Peyer's patch (tissue), 4 donors: ENCODE measurements around the gene DUT. TPM values are rescaled to one million over a fixed set of nuclear protein-coding genes. Genes with fewer than 3 reads are reported as not detected.
"Not testable (repeated sequence)": the region's sequence is repeated elsewhere in the genome, so short reads cannot be mapped to it uniquely, and the experiment has no call there.

Experiments
- DNase-seq, 3 donors: peaks; one replicate each; pipeline ENCODE4 v3.0.0-alpha.2; 2017 to 2019
- H3K27ac ChIP-seq, 4 donors: fragments of 200-600 bp; sonication (generic); one replicate each; pipeline ENCODE4 v1.5.1; 2016 to 2019
- H3K27me3 ChIP-seq, 2 donors: fragments of 200-600 bp; sonication (generic); one replicate each; pipeline ENCODE4 v1.5.1; 2019
- H3K36me3 ChIP-seq, 3 donors: fragments of 200-600 bp; sonication (generic); one replicate each; pipeline ENCODE4 v1.5.1; 2016 to 2019
- H3K4me1 ChIP-seq, 4 donors: fragments of 200-600 bp; sonication (generic); one replicate each; pipeline ENCODE4 v1.5.1; 2016 to 2019
- H3K4me3 ChIP-seq, 4 donors: fragments of 200-600 bp; sonication (generic); 1 replicate in 3 of 4; 2 replicates in 1 of 4; pipeline ENCODE4 v1.5.1; 2016 to 2019; ENCODE audit warnings: mild to moderate bottlenecking in 1 of 4
- H3K9me3 ChIP-seq, 4 donors: fragments of 200-600 bp; sonication (generic); one replicate each; pipeline ENCODE4 v1.5.1; 2016 to 2019; ENCODE audit warnings: mild to moderate bottlenecking in 1 of 4
- POLR2A ChIP-seq, 2 donors: fragments of 450-650 bp; IDR thresholded peaks; one replicate each; pipeline ENCODE4 v1.5.1; 2017; ENCODE audit warnings: antibody characterized with exemption in 2 of 2, mild to moderate bottlenecking in 2 of 2, moderate library complexity in 2 of 2
- total RNA-seq, 4 donors: library from RNA; depleted of rRNA; stranded (reverse); fragments of >200 nt; gene quantifications; one replicate each; pipeline ENCODE4 v1.1.0, GENCODE V29; 2016
- TF ChIP-seq, protein P1 (sequence below), 6 experiments: fragments of 450-650 bp in 4 of 6; fragments of 200-600 bp in 2 of 6; sonication (generic) in 1 of 6; IDR thresholded peaks; one replicate each; pipeline ENCODE4 v1.5.1; 2017 to 2019; ENCODE audit warnings: antibody characterized with exemption in 6 of 6, mild to moderate bottlenecking in 3 of 6, moderate library complexity in 1 of 6

Gene DUT
- total RNA-seq, 4 donors from 2014 or later: 13.7 to 97.4 (median 37.1) TPM

DNA sequence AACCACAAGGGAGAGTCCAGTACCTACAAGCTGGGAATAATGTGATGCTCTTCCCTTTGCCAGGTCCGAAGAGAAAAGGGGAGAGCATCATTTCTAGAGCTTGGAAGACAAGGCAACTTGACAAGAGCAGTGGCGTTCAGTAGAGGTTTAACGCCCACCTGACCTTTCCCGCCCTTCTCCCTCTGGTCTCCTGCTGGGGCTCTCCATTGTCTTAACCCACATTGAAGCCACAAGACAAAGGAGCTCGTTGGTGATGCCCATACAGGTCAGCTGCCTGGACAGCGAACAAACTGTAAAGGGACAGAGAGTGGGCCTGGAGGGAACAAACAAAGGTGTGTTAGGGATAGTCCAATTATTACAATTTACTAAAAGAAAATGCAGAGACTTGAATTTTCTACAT, 13.1 kb upstream of the DUT start:
- Histone ChIP-seq H3K27ac (no peak overlapping the region), H3K4me1 (no peaks in the 10 kb centered on the region), H3K4me3 (no peak overlapping the region), H3K27me3 (no peaks in the 10 kb centered on the region), H3K36me3 (no peaks in the 10 kb centered on the region), H3K9me3 (no peaks in the 10 kb centered on the region)
- TF ChIP-seq POLR2A (IDR thresholded peaks at IDR 0.05): no peak
- TF ChIP-seq, protein P1, sequence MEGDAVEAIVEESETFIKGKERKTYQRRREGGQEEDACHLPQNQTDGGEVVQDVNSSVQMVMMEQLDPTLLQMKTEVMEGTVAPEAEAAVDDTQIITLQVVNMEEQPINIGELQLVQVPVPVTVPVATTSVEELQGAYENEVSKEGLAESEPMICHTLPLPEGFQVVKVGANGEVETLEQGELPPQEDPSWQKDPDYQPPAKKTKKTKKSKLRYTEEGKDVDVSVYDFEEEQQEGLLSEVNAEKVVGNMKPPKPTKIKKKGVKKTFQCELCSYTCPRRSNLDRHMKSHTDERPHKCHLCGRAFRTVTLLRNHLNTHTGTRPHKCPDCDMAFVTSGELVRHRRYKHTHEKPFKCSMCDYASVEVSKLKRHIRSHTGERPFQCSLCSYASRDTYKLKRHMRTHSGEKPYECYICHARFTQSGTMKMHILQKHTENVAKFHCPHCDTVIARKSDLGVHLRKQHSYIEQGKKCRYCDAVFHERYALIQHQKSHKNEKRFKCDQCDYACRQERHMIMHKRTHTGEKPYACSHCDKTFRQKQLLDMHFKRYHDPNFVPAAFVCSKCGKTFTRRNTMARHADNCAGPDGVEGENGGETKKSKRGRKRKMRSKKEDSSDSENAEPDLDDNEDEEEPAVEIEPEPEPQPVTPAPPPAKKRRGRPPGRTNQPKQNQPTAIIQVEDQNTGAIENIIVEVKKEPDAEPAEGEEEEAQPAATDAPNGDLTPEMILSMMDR (IDR thresholded peaks at IDR 0.05): no peak
- DNase-seq: no peak

DNA sequence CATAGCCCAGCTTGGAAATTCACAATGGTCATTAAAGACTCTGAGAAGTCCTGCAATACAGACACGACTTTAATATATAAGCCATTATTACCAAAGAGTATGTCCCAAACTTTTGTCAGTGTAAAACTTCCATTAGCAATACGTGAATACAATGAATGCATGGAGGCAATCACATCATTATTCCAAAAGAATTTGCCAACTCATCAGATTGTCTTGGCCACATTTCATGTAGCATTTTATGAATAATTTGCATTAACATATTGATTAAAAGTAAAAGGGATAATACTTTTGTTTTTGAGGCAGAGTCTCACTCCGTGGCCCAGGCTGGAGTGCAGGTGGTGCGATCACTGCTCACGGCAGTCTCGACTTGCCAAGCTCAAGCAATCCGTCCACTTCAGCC, 7.9 kb upstream of the DUT start:
- Histone ChIP-seq H3K4me1 (no peaks in the 10 kb centered on the region), H3K9me3 (no peaks in the 10 kb centered on the region), H3K4me3 (no peak overlapping the region), H3K27me3 (no peaks in the 10 kb centered on the region), H3K27ac (no peak overlapping the region), H3K36me3 (no peaks in the 10 kb centered on the region)
- TF ChIP-seq POLR2A (IDR thresholded peaks at IDR 0.05): no peak
- TF ChIP-seq, protein P1 (IDR thresholded peaks at IDR 0.05): no peak
- no peak for DNase-seq

DNA sequence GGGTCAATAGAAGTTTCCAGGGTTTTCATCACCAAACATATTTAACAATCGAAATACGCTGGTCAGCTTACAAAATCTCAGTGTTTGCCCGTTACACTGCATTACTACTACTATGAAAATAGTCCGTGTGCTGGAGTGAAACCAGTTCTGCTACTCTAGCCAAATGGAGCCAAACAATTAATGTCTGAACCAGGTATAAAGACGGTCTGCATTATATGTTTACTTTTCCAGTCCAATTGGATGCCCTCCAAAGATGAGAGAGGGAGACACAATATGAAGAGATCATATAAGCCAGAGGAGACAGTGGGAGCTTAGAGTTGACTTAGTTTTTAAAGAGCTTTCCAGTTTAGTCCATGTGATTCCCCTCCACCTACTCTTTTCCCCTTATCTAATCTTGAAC, 6.3 kb upstream of the DUT start:
- peaks cover 0 to under 1% (median 0%) of the 10 kb centered on the region in 4 donors for H3K4me1 ChIP-seq
- H3K36me3 ChIP-seq: no peaks in the 10 kb centered on the region
- H3K27me3 ChIP-seq: no peaks in the 10 kb centered on the region
- DNase-seq: no peak
- no peak overlapping the region for H3K4me3 ChIP-seq
- TF ChIP-seq, protein P1 (IDR thresholded peaks at IDR 0.05): no peak
- H3K9me3 ChIP-seq: no peaks in the 10 kb centered on the region
- no peak overlapping the region for H3K27ac ChIP-seq

DNA sequence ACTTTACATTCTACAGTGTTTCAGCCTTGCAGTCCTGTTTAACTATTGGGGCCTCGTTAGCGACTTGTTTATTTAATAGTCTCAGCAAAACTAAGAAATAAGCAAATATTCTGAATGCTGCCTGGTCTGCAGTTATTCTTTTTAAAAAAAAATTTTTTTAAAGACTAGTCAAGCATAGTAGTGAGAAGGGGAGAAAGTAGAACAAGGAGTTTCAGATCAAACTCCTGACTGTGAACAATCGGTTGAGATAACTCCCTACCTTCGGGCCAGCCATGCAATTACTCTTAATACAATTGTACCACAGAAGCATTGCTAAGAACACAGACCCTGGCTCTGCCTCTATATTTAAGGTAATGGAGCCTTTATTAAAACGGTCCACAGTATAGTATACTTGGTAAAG, 5.8 kb upstream of the DUT start:
- H3K4me1 ChIP-seq: peaks cover 0 to 5% (median under 1%) of the 10 kb centered on the region in 4 donors
- no peak for TF ChIP-seq POLR2A (IDR thresholded peaks at IDR 0.05)
- TF ChIP-seq, protein P1 (IDR thresholded peaks at IDR 0.05): no peak
- H3K27ac ChIP-seq: no peak overlapping the region
- H3K9me3 ChIP-seq: no peaks in the 10 kb centered on the region
- no peak for DNase-seq
- H3K4me3 ChIP-seq: no peak overlapping the region
- H3K36me3 ChIP-seq: no peaks in the 10 kb centered on the region
- H3K27me3 ChIP-seq: no peaks in the 10 kb centered on the region

DNA sequence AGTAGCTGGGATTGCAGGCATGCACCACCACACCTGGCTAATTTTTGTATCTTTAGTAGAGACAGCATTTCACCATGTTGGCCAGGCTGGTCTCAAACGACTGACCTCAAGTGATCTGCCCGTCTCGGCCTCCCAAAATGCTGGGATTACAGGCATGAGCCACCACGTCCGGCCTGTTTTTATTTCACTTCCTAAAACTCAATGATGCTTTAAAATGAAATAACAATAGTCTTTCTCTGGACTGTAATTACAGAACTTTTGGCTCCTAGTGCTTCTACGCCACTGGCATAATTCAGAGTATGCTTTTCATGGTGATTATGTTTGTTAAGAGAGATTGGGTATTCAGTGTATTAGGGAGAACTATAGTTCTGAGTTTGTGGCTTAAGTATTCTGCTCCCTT, 5.0 kb upstream of the DUT start:
- not testable (repeated sequence) for DNase-seq, H3K27me3 ChIP-seq, H3K36me3 ChIP-seq, H3K27ac ChIP-seq, H3K4me3 ChIP-seq, H3K4me1 ChIP-seq, H3K9me3 ChIP-seq

DNA sequence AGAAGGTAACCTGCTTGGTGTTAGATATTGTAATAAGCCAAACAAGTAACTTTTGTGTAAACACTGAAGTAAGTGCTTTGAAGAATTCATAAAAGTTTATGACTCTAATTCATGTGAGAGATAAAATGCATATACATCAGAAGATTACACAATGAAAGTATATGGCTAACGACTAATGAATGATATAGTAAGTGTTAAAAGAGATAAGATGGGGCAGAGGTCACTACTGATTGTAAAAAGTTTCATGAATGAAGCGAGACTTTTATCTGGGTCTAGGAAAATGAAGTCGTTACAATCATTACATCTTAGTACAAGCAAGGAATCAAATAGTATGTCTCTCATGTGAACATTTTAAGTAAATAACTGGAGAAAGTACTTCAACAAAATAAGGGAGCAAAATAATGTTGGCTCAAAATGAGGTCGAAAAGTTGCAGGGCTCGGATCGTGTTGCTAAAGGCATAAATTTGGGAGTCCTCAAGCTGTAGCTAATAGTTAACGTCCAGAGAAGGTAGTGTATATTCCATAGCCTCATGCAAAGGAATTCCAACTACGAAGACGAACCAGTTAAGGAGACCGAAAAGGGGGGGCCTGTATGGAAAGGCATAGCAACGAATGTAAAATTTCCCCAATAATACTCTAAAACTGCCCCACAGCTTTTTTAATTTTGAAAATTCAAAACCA, 984 bp upstream of the DUT start:
- H3K9me3 ChIP-seq: no peaks in the 10 kb centered on the region
- H3K27ac ChIP-seq: peak overlapping the region; percentile 95 to 98 (median 96)
- no peak for DNase-seq
- H3K27me3 ChIP-seq: no peaks in the 10 kb centered on the region
- peak overlapping the region; percentile 82 to 92 (median 87) for H3K4me3 ChIP-seq
- H3K4me1 ChIP-seq: peaks cover 0 to 17% (median 2%) of the 10 kb centered on the region in 4 donors
- H3K36me3 ChIP-seq: peaks cover 0 to 6% (median 0%) of the 10 kb centered on the region in 3 donors
- no peak for TF ChIP-seq POLR2A (IDR thresholded peaks at IDR 0.05)
- TF ChIP-seq, protein P1 (IDR thresholded peaks at IDR 0.05): no peak
